Endodermal cell (in vitro differentiated cells): ENCODE results near the gene TAF5L. TPM values are rescaled to one million over a fixed set of nuclear protein-coding genes. Genes with fewer than 3 reads are reported as not detected.

Experiments
- DNase-seq: peaks from one replicate; pipeline ENCODE4 v3.0.0-alpha.2; 2017
- H3K27ac ChIP-seq: 2 replicates; pipeline ENCODE4 v1.5.1; 2013; ENCODE audit warnings: mild to moderate bottlenecking, low read depth, low read length, moderate library complexity
- H3K27me3 ChIP-seq: 2 replicates; pipeline ENCODE4 v1.6.1; 2013; ENCODE audit warnings: mild to moderate bottlenecking, low read length, moderate library complexity; ENCODE audit not compliant: insufficient read depth, control insufficient read depth, poor library complexity, severe bottlenecking
- H3K36me3 ChIP-seq: 2 replicates; pipeline ENCODE4 v1.7.0; 2013; ENCODE audit warnings: mild to moderate bottlenecking, low read length, moderate library complexity; ENCODE audit not compliant: control insufficient read depth, insufficient read depth
- H3K4me1 ChIP-seq: one replicate; pipeline ENCODE4 v1.7.0; 2013; ENCODE audit warnings: low read length; ENCODE audit not compliant: control insufficient read depth, insufficient read depth
- H3K4me3 ChIP-seq: 2 replicates; pipeline ENCODE4 v1.5.1; 2013; ENCODE audit warnings: mild to moderate bottlenecking, low read length, moderate library complexity
- H3K9ac ChIP-seq: 2 replicates; pipeline ENCODE4 v1.6.1; 2013; ENCODE audit warnings: mild to moderate bottlenecking, low read length, moderate library complexity; ENCODE audit not compliant: poor library complexity, severe bottlenecking; ENCODE audit errors: extremely low read depth
- H3K9me3 ChIP-seq: 2 replicates; pipeline ENCODE4 v1.6.1; 2013; ENCODE audit warnings: mild to moderate bottlenecking, low read length, moderate library complexity; ENCODE audit not compliant: control insufficient read depth
- H3K27ac Mint-ChIP-seq: 2 replicates; pipeline ENCODE4 v1.8.0; 2020; ENCODE audit warnings: mixed read lengths
- H3K27me3 Mint-ChIP-seq: 2 replicates; pipeline ENCODE4 v1.8.0; 2021; ENCODE audit warnings: mild to moderate bottlenecking, mixed read lengths; ENCODE audit not compliant: insufficient read depth
- H3K36me3 Mint-ChIP-seq: 2 replicates; pipeline ENCODE4 v1.8.0; 2020; ENCODE audit warnings: low read depth, mixed read lengths
- H3K4me1 Mint-ChIP-seq: 2 replicates; pipeline ENCODE4 v1.8.0; 2020; ENCODE audit warnings: mixed read lengths
- H3K4me3 Mint-ChIP-seq: 2 replicates; pipeline ENCODE4 v1.8.0; 2020; ENCODE audit warnings: mild to moderate bottlenecking, moderate library complexity, mixed read lengths
- H3K9me3 Mint-ChIP-seq: 2 replicates; pipeline ENCODE4 v1.8.0; 2020; ENCODE audit warnings: mild to moderate bottlenecking, mixed read lengths
- WGBS, 2 experiments: methylation state at CpG; one replicate each; pipeline versions ENCODE4 v1.1.5 to v1.1.7; 2013; ENCODE audit warnings: missing lambda C conversion rate in 2 of 2, mixed read lengths in 1 of 2; ENCODE audit not compliant: insufficient coverage in 1 of 2, insufficient read length in 1 of 2; 5-methylcytosine and 5-hydroxymethylcytosine counted together
- total RNA-seq, 2 donors: library from RNA; stranded (reverse); fragmentation: NEBNext Ultra II Directional in 1 of 2; extraction: Animal tissue kit (Norgen Biotek cat#: 25700) in 1 of 2; gene quantifications; 2 replicates in 1 of 2; 3 replicates in 1 of 2; pipeline ENCODE4 v1.2.1, GENCODE V29; 2021
- TF ChIP-seq, protein P1 (sequence below): fragments of 200-600 bp; sonication (generic); conservative IDR thresholded peaks from 2 replicates; pipeline ENCODE4 v1.5.0; 2021; ENCODE audit warnings: antibody characterized with exemption, mild to moderate bottlenecking

Gene TAF5L
- total RNA-seq, 2 donors from 2014 or later = 13.1 to 17.7 TPM

DNA sequence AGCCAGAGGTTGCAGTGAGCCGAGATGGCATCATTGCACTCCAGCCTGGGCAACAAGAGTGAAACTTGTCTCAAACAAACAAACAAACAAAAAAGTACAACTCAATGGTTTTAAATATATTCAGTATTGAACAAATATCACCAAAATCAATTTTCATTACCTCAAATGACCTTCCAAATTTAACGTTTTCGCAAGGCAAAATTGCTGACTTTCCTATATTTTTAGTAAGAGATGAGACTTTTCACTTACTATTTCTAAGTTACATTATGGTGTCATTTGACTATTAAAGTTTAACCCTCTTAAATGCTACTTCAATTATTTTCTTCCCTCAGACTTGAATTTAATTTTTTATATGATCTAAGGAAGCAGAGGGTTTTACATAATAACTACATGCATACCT lies 44.4 kb downstream of the TAF5L start:
- Histone ChIP-seq H3K9me3 (no peaks in the 10 kb centered on the region), H3K4me1 (no peaks in the 10 kb centered on the region), H3K4me3 (no peak overlapping the region), H3K27me3 (no peaks in the 10 kb centered on the region), H3K27ac (no peak overlapping the region), H3K36me3 (no peaks in the 10 kb centered on the region), H3K9ac (no peak overlapping the region)
- TF ChIP-seq, protein P1, sequence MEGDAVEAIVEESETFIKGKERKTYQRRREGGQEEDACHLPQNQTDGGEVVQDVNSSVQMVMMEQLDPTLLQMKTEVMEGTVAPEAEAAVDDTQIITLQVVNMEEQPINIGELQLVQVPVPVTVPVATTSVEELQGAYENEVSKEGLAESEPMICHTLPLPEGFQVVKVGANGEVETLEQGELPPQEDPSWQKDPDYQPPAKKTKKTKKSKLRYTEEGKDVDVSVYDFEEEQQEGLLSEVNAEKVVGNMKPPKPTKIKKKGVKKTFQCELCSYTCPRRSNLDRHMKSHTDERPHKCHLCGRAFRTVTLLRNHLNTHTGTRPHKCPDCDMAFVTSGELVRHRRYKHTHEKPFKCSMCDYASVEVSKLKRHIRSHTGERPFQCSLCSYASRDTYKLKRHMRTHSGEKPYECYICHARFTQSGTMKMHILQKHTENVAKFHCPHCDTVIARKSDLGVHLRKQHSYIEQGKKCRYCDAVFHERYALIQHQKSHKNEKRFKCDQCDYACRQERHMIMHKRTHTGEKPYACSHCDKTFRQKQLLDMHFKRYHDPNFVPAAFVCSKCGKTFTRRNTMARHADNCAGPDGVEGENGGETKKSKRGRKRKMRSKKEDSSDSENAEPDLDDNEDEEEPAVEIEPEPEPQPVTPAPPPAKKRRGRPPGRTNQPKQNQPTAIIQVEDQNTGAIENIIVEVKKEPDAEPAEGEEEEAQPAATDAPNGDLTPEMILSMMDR = no peak
- H3K27ac Mint-ChIP-seq = no peak overlapping the region
- H3K9me3 Mint-ChIP-seq = no peaks in the 10 kb centered on the region
- peaks cover 9% of the 10 kb centered on the region for H3K4me1 Mint-ChIP-seq
- WGBS, 2 experiments = 95 to 100% methylated on average over 2 to 3 of the region's 3 CpGs
- H3K4me3 Mint-ChIP-seq = no peak overlapping the region
- DNase-seq = no peak
- H3K27me3 Mint-ChIP-seq = no peaks in the 10 kb centered on the region
- H3K36me3 Mint-ChIP-seq = no peaks in the 10 kb centered on the region

DNA sequence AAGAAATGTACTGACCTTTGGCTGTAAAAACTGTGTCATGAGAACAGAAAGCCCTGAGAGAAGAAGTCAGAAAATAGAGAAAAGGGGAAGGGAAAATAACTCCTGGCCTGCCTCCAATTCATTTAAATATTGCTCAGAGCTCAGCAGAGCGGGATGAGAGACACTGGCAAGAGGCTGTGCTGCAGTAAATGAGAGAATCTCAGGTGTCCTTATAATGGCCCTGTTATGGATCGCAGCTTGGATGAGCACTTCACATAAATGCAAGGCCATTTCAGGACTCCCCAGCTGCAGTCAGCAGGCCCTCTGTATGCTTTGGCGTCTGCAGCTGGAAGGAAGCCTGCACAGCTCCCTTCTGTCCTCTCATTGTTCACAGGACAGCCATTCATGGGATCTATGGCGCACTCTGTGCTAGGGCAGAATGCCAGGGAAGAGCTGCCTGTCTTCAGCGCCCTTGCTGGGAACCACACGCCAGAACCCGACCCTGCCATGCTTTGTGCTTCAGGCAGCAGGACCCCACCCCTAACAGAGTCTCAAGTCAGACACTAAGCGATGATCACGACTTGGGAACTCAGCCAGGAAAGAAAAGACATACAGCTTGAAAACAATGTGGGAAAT lies 46.8 kb downstream of the TAF5L start:
- TF ChIP-seq, protein P1 = no peak
- Histone ChIP-seq H3K27ac (peak overlapping the region; percentile 60), H3K4me1 (no peaks in the 10 kb centered on the region), H3K4me3 (no peak overlapping the region), H3K9me3 (no peaks in the 10 kb centered on the region), H3K36me3 (no peaks in the 10 kb centered on the region), H3K27me3 (no peaks in the 10 kb centered on the region), H3K9ac (no peak overlapping the region)
- Mint-ChIP-seq H3K36me3 (no peaks in the 10 kb centered on the region), H3K9me3 (no peaks in the 10 kb centered on the region), H3K4me3 (no peak overlapping the region), H3K4me1 (peaks cover 9% of the 10 kb centered on the region), H3K27ac (peak overlapping the region; percentile 14), H3K27me3 (no peaks in the 10 kb centered on the region)
- WGBS, 2 experiments = 72 to 84% methylated on average over 5 to 9 of the region's 9 CpGs
- DNase-seq = no peak

DNA sequence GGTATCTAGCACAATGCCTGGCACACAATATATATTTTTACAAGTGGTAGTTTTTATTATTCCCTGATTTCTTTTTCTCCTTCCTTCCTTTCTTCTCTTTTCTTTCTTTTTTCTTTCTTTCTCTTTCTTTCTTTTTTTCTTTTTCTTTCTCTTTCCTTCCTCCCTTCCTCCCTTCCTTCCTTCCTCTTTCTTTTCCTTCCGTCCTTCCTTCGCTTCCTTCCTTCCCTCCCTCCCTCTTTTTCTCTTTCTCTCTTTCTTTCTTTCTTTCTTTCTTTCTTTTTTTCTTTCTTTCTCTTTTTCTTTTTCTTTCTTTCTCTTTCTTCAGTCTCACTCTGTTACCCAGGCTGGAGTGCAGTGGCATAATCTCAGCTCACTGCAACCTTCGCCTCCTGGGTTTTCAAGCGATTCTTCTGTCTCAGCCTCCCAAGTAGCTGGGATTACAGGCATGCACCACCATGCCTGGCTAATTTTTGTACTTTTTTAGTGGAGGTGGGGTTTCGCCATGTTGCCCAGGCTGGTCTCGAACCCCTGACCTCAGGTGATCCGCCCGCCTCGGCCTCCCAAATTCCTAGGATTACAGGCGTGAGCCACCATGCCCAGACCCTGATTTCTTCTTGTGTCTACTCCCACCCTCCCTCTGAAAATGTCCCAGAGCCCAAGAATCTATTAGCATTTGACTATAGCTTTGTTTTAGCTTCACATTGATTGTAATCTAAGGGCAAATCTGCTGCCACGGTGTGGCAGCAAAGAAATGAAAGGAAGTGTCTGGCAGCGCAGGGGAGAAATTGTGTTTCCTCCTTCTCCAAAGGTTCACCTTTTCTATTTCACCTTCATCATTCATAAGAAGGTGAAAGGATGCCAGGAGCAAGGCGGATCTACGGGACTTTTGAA lies 47.5 kb downstream of the TAF5L start:
- H3K4me1 ChIP-seq = no peaks in the 10 kb centered on the region
- H3K27ac ChIP-seq = peak overlapping the region; percentile 60
- no peaks in the 10 kb centered on the region for H3K36me3 ChIP-seq
- H3K27me3 ChIP-seq = no peaks in the 10 kb centered on the region
- Mint-ChIP-seq H3K4me1 (peaks cover 9% of the 10 kb centered on the region), H3K27me3 (no peaks in the 10 kb centered on the region), H3K27ac (peak overlapping the region; percentile 14), H3K9me3 (no peaks in the 10 kb centered on the region), H3K36me3 (no peaks in the 10 kb centered on the region), H3K4me3 (no peak overlapping the region)
- WGBS, 2 experiments = 88 to 91% methylated on average over 11 to 13 of the region's 14 CpGs
- DNase-seq = no peak
- no peaks in the 10 kb centered on the region for H3K9me3 ChIP-seq
- H3K9ac ChIP-seq = no peak overlapping the region
- TF ChIP-seq, protein P1 = no peak
- no peak overlapping the region for H3K4me3 ChIP-seq
